GM21528 (cell line): Measurements from ENCODE around the gene GJD4.

ENCODE experiments used
- ATAC-seq: cut with Tn5 transposase; IDR thresholded peaks from one replicate; pipeline ENCODE4 v1.9.1; 2021; ENCODE audit warnings: mild to moderate bottlenecking, moderate library complexity; ENCODE audit not compliant: unreplicated experiment, low FRiP score

GJD4 gene, protein sequence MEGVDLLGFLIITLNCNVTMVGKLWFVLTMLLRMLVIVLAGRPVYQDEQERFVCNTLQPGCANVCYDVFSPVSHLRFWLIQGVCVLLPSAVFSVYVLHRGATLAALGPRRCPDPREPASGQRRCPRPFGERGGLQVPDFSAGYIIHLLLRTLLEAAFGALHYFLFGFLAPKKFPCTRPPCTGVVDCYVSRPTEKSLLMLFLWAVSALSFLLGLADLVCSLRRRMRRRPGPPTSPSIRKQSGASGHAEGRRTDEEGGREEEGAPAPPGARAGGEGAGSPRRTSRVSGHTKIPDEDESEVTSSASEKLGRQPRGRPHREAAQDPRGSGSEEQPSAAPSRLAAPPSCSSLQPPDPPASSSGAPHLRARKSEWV

GRCh38 chr10:35605191-35605590, at the start of gene GJD4:
GJD4 (plus strand) TSS chr10:35605341; CDS start chr10:35605568, 227 bp downstream.
- no peak for ATAC-seq

DNA sequence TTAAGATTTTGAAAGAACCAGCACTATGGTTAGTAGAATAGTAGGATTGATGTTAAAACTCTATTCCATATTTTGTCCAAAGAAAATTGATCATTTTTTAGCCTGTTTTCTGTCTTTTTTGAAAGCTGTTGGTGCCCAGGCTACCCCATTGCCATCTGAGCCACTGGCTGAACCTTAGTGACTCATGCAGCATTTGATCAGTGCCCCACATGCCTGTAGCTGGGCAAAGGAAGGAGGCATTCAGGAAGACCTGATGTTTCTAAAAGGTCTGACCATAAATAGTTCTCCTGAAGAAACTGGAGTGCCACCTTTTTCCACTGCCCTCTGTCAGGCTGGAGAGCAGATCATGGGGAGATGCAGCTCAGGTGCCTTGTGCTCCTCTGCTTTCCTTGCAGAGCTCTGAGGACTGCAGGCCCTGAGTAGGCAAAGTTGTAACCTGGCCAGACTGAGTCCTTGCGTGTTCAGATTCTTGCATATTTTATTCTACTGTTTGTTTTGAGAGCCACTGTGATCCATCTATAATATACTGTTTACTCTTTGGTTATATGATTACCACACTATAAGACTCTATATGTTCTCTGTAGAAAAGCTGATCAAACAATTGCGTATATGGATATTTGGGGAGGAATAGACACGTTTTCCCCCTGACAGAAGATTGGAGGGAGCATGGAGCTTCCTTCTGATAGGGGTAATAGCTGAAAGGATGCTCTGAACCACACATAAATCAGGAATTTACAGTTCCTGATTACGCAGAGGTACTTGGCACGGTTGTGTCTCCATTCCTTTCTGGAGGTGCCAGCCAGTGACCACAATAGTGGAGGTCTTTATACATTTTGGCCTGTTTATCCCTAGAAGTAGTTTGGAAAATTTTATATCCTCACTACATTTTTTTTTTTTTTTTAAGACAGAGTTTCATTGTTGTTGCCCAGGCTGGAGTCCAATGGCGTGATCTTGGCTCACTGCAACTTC, 48.9 kb upstream of the GJD4 start:
- no peak for ATAC-seq

DNA sequence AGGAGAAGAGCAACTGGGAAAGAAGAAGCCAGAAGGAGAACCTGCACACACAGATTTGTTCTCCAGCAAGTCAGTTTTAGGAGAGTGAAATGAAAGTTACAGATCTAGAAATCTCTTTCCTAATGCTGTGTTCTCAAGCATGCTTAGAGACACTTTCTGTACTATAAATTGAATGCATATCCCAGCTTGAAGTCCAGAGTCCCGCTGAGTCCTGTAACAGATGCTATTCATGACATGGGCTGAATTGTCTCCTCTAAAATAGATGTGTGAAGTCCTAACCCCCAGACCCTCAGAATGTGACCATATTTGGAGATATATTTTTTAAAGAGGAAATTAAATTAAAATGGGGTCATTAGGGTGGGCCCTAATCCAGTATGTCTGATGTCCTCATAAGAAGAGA, 46.9 kb upstream of the GJD4 start:
- ATAC-seq = no peak

- ATAC-seq = no peak
Measured at GRCh38 chr10:35559416-35559815, 45.7 kb upstream of the GJD4 start.

GRCh38 chr10:35561715-35562114, 43.4 kb upstream of the GJD4 start:
- no peak for ATAC-seq

DNA sequence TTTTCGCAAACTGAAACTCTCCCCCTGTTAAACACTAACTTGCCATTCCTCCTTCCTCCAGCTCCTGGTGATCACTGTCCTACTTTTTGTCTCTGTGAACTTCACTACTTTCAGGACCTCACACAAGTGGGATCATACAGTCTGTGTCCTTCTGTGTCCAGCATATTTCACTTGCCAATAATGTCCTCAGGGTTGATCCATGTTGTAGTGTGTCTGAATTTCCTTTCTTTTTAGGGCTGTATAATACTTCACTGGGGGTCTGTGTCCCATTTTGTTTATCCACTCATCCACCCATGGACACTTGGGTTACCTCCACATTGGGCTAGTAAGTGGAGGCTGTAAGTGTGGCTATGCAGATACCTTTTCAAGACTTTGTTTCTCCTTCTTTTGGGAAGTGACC, 42.7 kb upstream of the GJD4 start:
- no peak for ATAC-seq

GRCh38 chr10:35563261-35563891, 41.8 kb upstream of the GJD4 start:
- no peak for ATAC-seq

GRCh38 chr10:35564341-35564968, 40.7 kb upstream of the GJD4 start:
- ATAC-seq = no peak

DNA sequence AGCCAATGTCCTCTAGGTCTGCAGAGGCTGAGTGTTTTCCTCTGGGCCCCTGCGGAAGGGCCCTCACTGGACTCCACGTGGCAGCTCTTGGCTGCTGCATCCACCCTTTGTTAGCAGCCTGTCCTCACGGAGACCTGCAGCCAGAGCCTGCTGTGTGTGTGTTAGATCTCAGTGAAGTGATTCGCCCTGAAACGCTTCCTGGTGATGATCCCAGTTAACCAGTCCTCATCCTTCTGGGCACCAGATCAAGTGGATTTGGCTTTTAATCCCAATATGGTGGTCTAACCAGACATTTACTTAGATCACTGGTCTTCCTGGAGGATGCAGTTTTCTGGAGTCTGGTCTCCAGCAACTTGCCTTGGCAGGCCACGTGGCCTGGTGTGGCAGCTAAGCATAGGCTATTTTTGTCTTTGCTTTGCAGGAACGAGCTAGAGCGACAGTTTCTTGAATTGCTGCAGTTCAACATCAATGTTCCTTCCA, 39.5 kb upstream of the GJD4 start:
- no peak for ATAC-seq

DNA sequence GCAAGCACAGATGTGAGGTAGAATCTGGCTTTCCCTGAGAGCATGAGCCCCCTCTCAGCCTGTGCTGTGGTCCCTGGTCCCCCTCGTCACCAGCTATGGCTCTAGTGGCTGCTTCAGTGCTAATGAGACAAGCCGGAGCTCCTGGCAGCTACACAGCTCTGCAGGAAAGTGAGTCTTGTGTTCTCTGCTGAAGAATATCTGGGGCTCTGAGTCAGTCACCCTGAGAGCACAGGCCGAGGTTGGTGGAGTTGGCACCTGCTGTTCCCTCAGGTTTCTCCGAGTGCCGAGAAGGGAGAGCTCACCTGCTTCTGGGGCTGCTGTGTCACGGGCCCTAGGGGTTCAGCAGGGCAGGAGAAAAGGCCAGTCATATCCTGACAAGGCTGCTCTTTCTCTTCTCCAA, 37.2 kb upstream of the GJD4 start:
- ATAC-seq = no peak

- ATAC-seq = no peak
Measured at GRCh38 chr10:35568483-35569015, 36.6 kb upstream of the GJD4 start.

GRCh38 chr10:35569111-35569707, 35.9 kb upstream of the GJD4 start:
- ATAC-seq = no peak

DNA sequence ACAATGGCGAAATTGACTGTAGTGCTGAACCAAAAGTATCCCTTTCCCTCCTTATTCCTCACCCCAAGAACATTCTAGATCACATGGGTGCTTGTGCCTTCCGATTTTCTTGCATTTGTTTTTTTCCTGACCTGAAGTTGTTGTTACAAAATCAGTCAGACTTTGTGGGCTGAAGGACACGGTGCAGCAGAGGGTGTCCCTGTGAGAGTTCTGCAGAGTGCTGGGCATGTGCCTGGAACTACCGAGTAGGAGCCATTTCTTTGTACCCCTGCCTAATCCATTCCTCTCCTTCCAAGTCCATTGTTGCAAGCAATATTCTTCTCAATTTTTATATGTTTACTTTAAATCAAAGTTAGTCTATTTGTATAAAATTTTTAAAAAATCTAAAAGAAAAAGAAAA, 35.3 kb upstream of the GJD4 start:
- ATAC-seq = no peak

DNA sequence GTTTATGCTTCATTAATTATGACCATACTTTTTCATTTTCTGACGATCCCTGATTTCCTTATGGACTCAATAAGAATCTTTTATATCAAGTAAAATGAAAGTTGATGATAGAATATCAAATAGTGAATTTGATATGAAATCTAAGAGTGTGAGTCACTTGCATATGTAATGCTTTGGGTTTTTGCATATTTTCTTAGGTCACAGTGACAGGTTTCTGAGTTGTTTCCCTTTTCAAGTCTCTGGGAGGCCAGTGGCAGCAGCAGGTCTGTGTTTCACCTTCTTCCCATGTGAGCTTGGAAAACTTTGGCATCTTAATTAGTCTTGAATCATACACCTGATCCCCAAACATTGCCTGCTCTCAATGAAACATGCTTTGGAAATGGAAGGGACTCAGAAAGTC, 34.7 kb upstream of the GJD4 start:
- ATAC-seq = no peak

DNA sequence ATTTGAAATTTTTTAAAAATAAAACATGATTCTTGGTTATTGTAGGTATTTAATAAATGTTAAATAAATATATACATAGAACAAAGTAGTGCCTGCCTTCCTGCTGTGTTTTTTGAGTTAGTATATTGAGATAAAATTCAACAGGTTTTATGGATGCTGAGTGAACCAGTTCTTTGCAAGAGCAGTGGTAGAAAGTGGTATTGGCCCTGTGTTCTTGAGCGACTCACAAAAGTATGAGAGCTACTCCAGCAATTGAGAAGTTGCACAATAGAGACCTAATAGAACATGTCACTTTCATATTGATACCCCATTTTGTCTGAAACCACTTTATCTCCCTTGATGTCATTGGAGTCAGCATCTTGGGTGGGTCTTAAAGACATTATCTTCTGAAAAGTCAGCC, 32.6 kb upstream of the GJD4 start:
- ATAC-seq = no peak

GRCh38 chr10:35573796-35574195, 31.3 kb upstream of the GJD4 start:
- no peak for ATAC-seq

GRCh38 chr10:35574924-35575352, 30.2 kb upstream of the GJD4 start:
- no peak for ATAC-seq

DNA sequence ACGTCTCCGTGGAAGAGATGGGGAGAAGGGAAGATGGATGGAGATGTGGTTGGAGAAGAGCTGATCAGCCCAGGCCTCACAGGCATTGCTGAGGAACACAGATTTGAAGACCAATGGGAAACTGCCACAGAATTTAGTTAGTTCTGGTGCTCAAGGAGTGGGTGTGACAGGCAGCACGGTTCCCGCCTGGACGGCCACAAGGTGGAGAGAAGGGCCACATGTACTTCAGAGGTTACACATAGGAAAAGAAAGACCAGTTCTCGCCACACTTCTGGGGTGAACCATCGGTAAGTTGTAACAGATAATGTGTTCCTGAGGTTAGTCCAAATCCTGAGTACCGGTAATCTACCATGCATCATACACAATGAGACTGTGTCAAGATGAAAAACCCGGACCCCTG, 29.5 kb upstream of the GJD4 start:
- no peak for ATAC-seq

GRCh38 chr10:35576730-35577129, 28.4 kb upstream of the GJD4 start:
- ATAC-seq = no peak
